ENCODE results near the gene BEND2. TPM values are rescaled to one million over a fixed set of nuclear protein-coding genes. Genes with fewer than 3 reads are reported as not detected.

Gene BEND2
- total RNA-seq, 1 donor from 2014 or later: under 0.01 TPM

Other genes with a start within 250 kb of the BEND2 start
- gene SCML2, start 133.8 kb upstream of the BEND2 start, total RNA-seq: 9.1 TPM
- 55.3 TPM for gene CDKL5, start 204.7 kb upstream of the BEND2 start, total RNA-seq